Measurements from ENCODE around the gene TBXT. TPM values are rescaled to one million over a fixed set of nuclear protein-coding genes. Genes with fewer than 3 reads are reported as not detected.

The TBXT gene
- total RNA-seq, 1 experiment from 2014 or later, result not detected

DNA sequence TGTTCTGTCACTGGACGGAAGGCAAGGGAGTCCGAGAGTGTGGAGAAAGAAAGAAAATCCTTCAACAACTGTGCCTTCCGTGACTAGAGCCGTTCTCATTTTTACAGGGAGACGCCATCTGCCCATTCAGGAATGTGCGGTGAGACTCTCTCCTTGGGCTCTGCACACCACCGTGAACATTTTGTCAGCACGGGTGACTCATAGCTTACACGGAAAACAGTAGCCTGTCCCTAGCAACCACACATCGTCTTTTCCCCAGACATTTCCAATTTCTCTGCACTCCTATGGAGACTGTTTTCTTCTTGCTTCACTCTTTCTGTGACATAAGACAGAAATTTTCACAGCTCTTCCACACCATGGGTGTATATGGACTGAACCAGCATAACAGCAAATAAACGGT, 55.1 kb downstream of the TBXT start:
- DNase-seq (ENCODE audit: low spot score), result peak; percentile 78

DNA sequence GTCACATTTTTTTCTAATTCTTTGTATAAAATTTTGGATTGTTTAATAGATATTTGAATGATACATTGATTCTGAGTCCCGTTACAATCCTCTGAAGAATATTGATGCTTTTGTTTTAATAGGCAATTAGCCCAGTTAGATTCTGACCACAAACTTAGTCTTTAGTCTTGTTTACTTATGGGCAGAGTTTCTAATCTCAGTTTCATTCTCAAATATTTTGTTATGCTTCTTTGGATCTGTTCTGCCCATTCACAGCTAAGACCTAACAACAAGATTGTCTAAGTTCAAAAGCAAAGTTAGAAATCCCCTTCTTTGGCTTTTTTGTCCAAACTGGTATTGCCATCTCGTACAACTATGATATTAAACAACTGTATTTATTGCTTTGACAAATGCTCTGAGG, 58.0 kb downstream of the TBXT start:
- DNase-seq (ENCODE audit: low spot score), result no peak

Small RNAs within 50 kb of the gene (small RNA-seq; reads per million reads assigned to genes)
- not detected for gene RNU6-153P

Other genes with a start within 250 kb of the TBXT start
- 0.05 TPM in 1 of 2 replicates, not detected in the other for gene PRR18, start 140.5 kb upstream of the TBXT start, total RNA-seq (2014; rRNA removed; shearing (Covaris generic))
- gene SFT2D1, start 174.7 kb upstream of the TBXT start, total RNA-seq (2014; rRNA removed; shearing (Covaris generic)), result 61.6 and 69.3 TPM in 2 replicates
- 35.0 and 41.3 TPM in 2 replicates for gene MPC1, start 215.1 kb upstream of the TBXT start, total RNA-seq (2014; rRNA removed; shearing (Covaris generic))

Data from HT-29 (cell line).